Stimulated activated effector memory CD8-positive, alpha-beta T cell treated with anti-CD3 and anti-CD28 coated beads, Interleukin-12 subunit alpha, Interleukin-12 subunit beta, amount 100 ng/mL, for 72 hours (primary cell): Measurements from ENCODE around the gene TMC8.
"Not testable (repeated sequence)": the region's sequence is repeated elsewhere in the genome, so short reads cannot be mapped to it uniquely, and the experiment has no call there.

Source experiments
- ATAC-seq: fragments of 150-1000 bp; cut with Tn5 transposase; 2 replicates; pipeline ENCODE4 v1.10.0; 2021
- DNase-seq, 2 donors: peaks; one replicate each; pipeline ENCODE4 v3.0.0; 2021 to 2022; ENCODE audit warnings: low spot score in 2 of 2
- H3K27ac Mint-ChIP-seq: one replicate; pipeline ENCODE4 v1.8.0; 2022; ENCODE audit warnings: mild to moderate bottlenecking, mixed read lengths
- H3K36me3 Mint-ChIP-seq: one replicate; pipeline ENCODE4 v1.8.0; 2022; ENCODE audit warnings: mild to moderate bottlenecking, mixed read lengths
- H3K4me1 Mint-ChIP-seq: one replicate; pipeline ENCODE4 v1.8.0; 2022; ENCODE audit warnings: mixed read lengths
- H3K4me3 Mint-ChIP-seq: one replicate; pipeline ENCODE4 v1.8.0; 2022; ENCODE audit warnings: mild to moderate bottlenecking, mixed read lengths
- H3K9me3 Mint-ChIP-seq: one replicate; pipeline ENCODE4 v1.8.0; 2022; ENCODE audit warnings: mixed read lengths

TMC8 gene

DNA sequence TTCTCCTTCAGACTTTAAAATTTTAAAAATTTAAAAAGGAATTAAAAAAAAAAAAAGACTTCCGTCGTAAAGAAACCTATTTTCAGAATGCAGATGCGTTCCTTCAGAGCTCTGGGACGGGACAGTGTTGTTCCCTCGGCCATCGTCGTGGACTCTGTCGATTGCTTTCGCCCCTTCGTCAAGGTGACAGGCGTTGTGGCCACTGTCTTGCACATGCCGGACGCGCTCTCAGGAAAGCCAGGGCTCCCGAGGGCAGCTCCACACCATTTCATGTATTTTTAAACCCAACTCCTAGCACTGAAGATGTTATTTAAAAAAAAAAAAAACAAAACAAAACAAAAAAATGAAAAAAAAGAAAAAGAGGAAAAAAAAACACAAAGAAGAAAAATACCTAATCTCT is 24.4 kb upstream of the TMC8 start:
- Mint-ChIP-seq H3K9me3 (no peaks in the 10 kb centered on the region), H3K4me3 (no peak overlapping the region), H3K4me1 (peaks cover 24% of the 10 kb centered on the region), H3K36me3 (peaks cover 81% of the 10 kb centered on the region), H3K27ac (peak overlapping the region; percentile 69)
- ATAC-seq, result no peak
- DNase-seq, result no peak

DNA sequence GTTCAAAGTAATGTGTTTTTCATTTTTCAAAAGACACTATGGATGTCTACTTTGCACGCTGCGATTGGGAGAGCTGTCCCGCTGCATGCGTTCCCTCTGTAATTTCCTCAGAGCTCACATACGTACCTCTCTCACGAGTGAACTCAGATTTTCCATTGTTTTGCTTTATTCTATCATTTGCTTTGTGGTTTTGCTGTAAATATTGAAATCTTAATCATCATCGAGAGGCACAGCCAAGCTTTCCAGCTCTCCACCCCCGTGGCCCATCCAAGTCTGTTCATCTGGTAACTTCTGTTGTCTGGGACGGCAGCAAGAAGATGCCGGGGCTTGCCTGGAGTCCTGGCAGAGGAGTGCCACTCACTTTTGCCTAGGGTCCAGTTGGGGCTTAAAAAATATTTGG is 23.1 kb upstream of the TMC8 start:
- Mint-ChIP-seq H3K27ac (peak overlapping the region; percentile 64), H3K36me3 (peaks cover 86% of the 10 kb centered on the region)

GRCh38 chr17:78107976-78108725 is 22.4 kb upstream of the TMC8 start:
- no peak for DNase-seq
- peaks cover 93% of the 10 kb centered on the region for H3K36me3 Mint-ChIP-seq
- H3K4me1 Mint-ChIP-seq, result peaks cover 36% of the 10 kb centered on the region
- no peak for ATAC-seq
- no peak overlapping the region for H3K4me3 Mint-ChIP-seq
- peak overlapping the region; percentile 64 for H3K27ac Mint-ChIP-seq
- H3K9me3 Mint-ChIP-seq, result no peaks in the 10 kb centered on the region

More for the DNA sequence above, 23.1 kb upstream of the TMC8 start:
- H3K9me3 Mint-ChIP-seq, result no peaks in the 10 kb centered on the region
- ATAC-seq, result no peak
- peaks cover 29% of the 10 kb centered on the region for H3K4me1 Mint-ChIP-seq
- DNase-seq, result no peak
- H3K4me3 Mint-ChIP-seq, result no peak overlapping the region

DNA sequence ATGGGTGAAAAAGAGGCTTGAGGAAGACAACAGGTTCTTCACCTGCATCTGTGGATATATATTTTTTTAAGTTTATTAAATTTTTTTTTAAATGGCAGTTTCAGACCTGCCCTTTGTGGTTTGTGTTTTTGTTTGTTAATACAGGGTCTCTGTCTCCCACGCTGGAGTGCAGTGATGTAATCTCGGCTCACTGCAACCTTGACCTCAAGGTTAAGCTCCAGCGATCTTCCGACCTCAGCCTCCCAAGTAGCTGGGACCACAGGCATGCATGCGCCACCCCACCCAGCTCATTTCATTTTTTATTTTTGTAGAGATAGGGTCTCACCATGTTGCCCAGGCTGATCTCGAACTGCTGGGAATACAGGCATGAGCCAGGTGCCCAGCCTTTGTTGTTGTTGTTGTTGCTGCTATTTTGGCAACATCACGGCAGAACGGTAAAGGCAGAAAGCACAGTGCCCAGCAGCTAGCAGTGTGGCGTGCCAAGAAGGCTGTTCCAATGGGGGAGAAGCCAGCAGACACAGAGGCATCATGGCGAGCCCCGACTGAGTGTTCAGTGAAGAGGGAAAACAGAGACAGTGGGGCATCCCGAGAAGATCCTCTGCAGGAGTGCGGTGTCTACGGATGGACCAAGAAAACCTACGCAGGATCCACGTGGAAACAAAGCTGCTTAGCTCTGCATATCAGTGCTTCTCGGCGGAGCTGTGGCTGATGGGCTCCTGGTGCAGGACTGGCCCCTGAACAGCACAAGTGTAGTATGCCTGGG is 21.7 kb upstream of the TMC8 start:
- DNase-seq, result no peak
- Mint-ChIP-seq H3K9me3 (no peaks in the 10 kb centered on the region), H3K27ac (peak overlapping the region; percentile 64), H3K4me3 (no peak overlapping the region), H3K36me3 (peaks cover 95% of the 10 kb centered on the region), H3K4me1 (peaks cover 44% of the 10 kb centered on the region)
- ATAC-seq, result no peak

GRCh38 chr17:78109489-78109761 is 21.1 kb upstream of the TMC8 start:
- H3K27ac Mint-ChIP-seq, result peak overlapping the region; percentile 64
- ATAC-seq (no peak), DNase-seq (no peak)
- peaks cover 98% of the 10 kb centered on the region for H3K36me3 Mint-ChIP-seq
- H3K4me3 Mint-ChIP-seq, result no peak overlapping the region
- peaks cover 49% of the 10 kb centered on the region for H3K4me1 Mint-ChIP-seq
- H3K9me3 Mint-ChIP-seq, result no peaks in the 10 kb centered on the region

- ATAC-seq, result no peak
- H3K36me3 Mint-ChIP-seq, result peaks cover 99% of the 10 kb centered on the region
- H3K4me3 Mint-ChIP-seq, result no peak overlapping the region
- no peak for DNase-seq
- H3K27ac Mint-ChIP-seq, result peak overlapping the region; percentile 64
- peaks cover 57% of the 10 kb centered on the region for H3K4me1 Mint-ChIP-seq
- H3K9me3 Mint-ChIP-seq, result no peaks in the 10 kb centered on the region
Measured at GRCh38 chr17:78110363-78111015, 20.1 kb upstream of the TMC8 start.

DNA sequence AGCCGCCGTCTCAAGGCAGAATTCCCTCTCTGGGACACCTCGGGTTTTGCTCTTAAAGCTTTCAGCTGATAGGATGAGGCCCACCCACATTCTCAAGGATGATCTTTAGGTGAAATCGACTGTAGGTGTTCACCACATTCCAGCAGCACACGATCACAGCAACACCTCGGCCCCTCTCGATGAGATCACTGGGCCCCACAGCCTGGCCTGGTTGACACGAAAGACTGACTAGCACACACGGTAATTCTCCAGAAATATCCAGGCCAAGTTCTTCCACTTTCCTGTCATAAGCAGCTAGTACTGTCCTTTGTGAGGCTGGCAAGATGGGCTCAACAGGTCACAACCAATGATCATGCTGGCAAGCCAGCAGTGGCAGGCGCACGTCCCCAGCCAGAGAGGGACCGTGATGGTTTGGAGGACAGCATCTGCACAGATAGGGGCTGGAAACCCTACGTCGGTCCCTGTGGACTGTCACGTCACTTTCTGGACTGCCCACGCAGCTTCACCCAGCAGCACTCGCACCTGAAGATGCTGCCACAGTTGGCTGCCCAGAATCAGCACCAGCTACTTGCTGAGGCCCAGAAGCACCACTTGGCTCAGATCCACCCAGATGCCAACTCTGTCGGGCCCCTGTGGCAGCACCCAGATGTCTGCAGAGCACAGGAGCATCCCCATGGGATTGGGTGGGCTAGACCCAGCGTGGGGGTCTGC is 19.4 kb upstream of the TMC8 start:
- Mint-ChIP-seq H3K27ac (peak overlapping the region; percentile 64), H3K4me3 (no peak overlapping the region), H3K36me3 (peaks cover 96% of the 10 kb centered on the region), H3K4me1 (peaks cover 57% of the 10 kb centered on the region), H3K9me3 (no peaks in the 10 kb centered on the region)
- ATAC-seq (no peak), DNase-seq (no peak)

GRCh38 chr17:78111727-78112517 is 18.6 kb upstream of the TMC8 start:
- Mint-ChIP-seq H3K4me3 (peak overlapping the region; percentile 4), H3K27ac (peak overlapping the region; percentile 94), H3K9me3 (no peaks in the 10 kb centered on the region), H3K36me3 (peaks cover 96% of the 10 kb centered on the region), H3K4me1 (peaks cover 56% of the 10 kb centered on the region)
- no peak for ATAC-seq
- no peak for DNase-seq

DNA sequence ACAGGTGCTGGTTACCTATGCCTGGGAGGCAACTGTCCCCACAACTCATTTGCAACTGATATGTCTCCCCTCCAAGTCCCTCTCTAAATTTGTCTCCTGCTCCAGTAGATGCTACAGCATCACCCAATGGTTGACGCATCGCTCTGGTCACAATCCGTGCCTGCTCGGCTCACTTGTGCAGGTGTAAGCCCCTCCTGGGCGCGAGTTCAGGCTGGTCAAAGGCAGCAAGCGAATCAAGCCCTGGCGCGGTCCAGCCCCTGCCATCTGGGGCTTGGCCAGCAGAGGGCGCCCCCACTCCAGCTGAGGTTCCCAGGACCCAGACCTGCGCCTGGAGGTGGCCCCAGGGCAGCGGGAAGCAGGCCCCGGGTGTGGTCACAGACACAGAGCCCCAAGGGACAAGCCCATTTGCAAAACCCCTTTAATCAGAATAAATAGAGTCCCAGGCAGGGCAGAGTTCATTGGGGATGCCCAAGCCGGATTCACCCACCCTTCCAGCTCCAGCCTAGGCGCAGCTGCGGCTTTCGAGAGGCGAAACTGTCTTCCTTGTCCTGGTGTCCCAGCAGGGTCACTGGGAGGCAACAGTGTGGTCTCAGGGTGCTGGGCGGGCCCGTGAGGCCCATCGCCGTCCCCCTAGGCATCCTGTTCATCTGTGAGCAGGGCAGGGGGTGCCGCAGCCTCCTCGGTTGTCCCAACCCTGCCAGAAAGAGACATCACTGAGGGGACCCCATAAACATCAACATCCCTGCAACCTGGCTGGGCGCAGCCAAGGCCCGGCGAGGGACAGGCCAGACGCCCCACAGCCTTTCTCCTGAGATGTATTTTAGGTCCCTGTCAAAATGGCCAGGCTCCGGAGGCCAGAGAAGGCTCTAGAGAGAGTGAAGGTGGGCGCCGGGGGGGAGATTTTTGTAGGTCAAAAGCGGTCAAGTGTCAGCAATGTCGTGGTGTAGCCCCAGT is 17.8 kb upstream of the TMC8 start:
- H3K9me3 Mint-ChIP-seq, result no peaks in the 10 kb centered on the region
- ATAC-seq (peak; percentile 63), DNase-seq (peak; percentile 90 to 93)
- peaks cover 96% of the 10 kb centered on the region for H3K36me3 Mint-ChIP-seq
- H3K4me1 Mint-ChIP-seq, result peaks cover 50% of the 10 kb centered on the region
- H3K27ac Mint-ChIP-seq, result peak overlapping the region; percentile 94
- peak overlapping the region; percentile 51 for H3K4me3 Mint-ChIP-seq

- Mint-ChIP-seq H3K9me3 (no peaks in the 10 kb centered on the region), H3K27ac (peak overlapping the region; percentile 94), H3K36me3 (peaks cover 96% of the 10 kb centered on the region), H3K4me3 (peak overlapping the region; percentile 51), H3K4me1 (peaks cover 46% of the 10 kb centered on the region)
- DNase-seq, result peak in 1 of 2 donors; percentile 78
- ATAC-seq, result peak; percentile 94
Measured at GRCh38 chr17:78113804-78114785, 16.5 kb upstream of the TMC8 start.

GRCh38 chr17:78114831-78115723 is 15.5 kb upstream of the TMC8 start:
- H3K27ac Mint-ChIP-seq, result peak overlapping the region; percentile 67
- H3K36me3 Mint-ChIP-seq, result peaks cover 96% of the 10 kb centered on the region
- peaks cover 46% of the 10 kb centered on the region for H3K4me1 Mint-ChIP-seq
- ATAC-seq (no peak), DNase-seq (no peak)
- H3K9me3 Mint-ChIP-seq, result no peaks in the 10 kb centered on the region
- peak overlapping the region; percentile 51 for H3K4me3 Mint-ChIP-seq

- H3K36me3 Mint-ChIP-seq, result peaks cover 96% of the 10 kb centered on the region
- not testable (repeated sequence) for H3K9me3 Mint-ChIP-seq, ATAC-seq, H3K27ac Mint-ChIP-seq, DNase-seq, H3K4me3 Mint-ChIP-seq
- peaks cover 49% of the 10 kb centered on the region for H3K4me1 Mint-ChIP-seq
Measured at GRCh38 chr17:78115803-78116202, 14.8 kb upstream of the TMC8 start.
